K562 (cell line): ENCODE measurements around the gene DNAJB4. TPM values are rescaled to one million over a fixed set of nuclear protein-coding genes. Genes with fewer than 3 reads are reported as not detected.
A peak's percentile ranks its signal among the peaks of the same experiment; 100 is the strongest.

Experiments used
- ESRRB ChIP-seq: fragments of 250-450 bp; sonication (Bioruptor Pico); IDR thresholded peaks from 2 replicates; pipeline ENCODE4 v1.5.0; 2020; ENCODE audit warnings: mild to moderate bottlenecking, moderate library complexity, borderline replicate concordance
- L3MBTL2 ChIP-seq: fragments of 450-650 bp; IDR thresholded peaks from 2 replicates; pipeline ENCODE4 v1.6.1; 2016; ENCODE audit warnings: mild to moderate bottlenecking, moderate library complexity
- MTA1 ChIP-seq: fragments of 450-650 bp; IDR thresholded peaks from 2 replicates; pipeline ENCODE4 v1.6.1; 2017; ENCODE audit warnings: borderline replicate concordance
- NFE2L1 ChIP-seq: fragments of 450-650 bp; IDR thresholded peaks from 2 replicates; pipeline ENCODE4 v1.6.1; 2016; ENCODE audit warnings: missing genetic modification characterization, low read depth, mild to moderate bottlenecking, missing compliant biosample characterization, moderate library complexity, borderline replicate concordance
- NR2C1 ChIP-seq, 2 experiments: fragments of 450-650 bp; IDR thresholded peaks; 2 replicates each; pipeline ENCODE4 v1.6.1; 2017; ENCODE audit warnings: mild to moderate bottlenecking in 2 of 2, antibody characterized with exemption in 1 of 2, inconsistent platforms in 1 of 2, missing compliant biosample characterization in 1 of 2, missing genetic modification characterization in 1 of 2
- PHF20 ChIP-seq: fragments of 450-650 bp; IDR thresholded peaks from 2 replicates; pipeline ENCODE4 v1.6.1; 2018; ENCODE audit not compliant: partially characterized antibody
- POLR2A ChIP-seq: fragments of 450-650 bp; conservative IDR thresholded peaks from 2 replicates; pipeline ENCODE4 v1.6.1; 2016
- RBM15 ChIP-seq: fragments of 200-400 bp; formaldehyde crosslinking; IDR thresholded peaks from 2 replicates; pipeline ENCODE4 v1.6.1; 2018; ENCODE audit warnings: mild to moderate bottlenecking, low read length, moderate library complexity; ENCODE audit not compliant: insufficient read depth
- SAP30 ChIP-seq: fragments of 200-600 bp; sonication (generic); IDR thresholded peaks from 2 replicates; pipeline ENCODE4 v1.6.1; 2012; ENCODE audit warnings: borderline replicate concordance, low read depth, mild to moderate bottlenecking, moderate library complexity, low read length, control low read depth, inconsistent platforms; ENCODE audit not compliant: insufficient read depth, poor library complexity, severe bottlenecking
- SIX5 ChIP-seq, 2 experiments: IDR thresholded peaks; 2 replicates each; pipeline ENCODE4 v1.6.1; 2011; ENCODE audit warnings: low read length in 2 of 2, borderline replicate concordance in 1 of 2, low read depth in 1 of 2, mild to moderate bottlenecking in 1 of 2, moderate library complexity in 1 of 2; ENCODE audit not compliant: insufficient read depth in 1 of 2
- SRF ChIP-seq, 2 experiments: fragments of 250-450, 450-650 bp in 1 of 2; sonication (Bioruptor Pico) in 1 of 2; sonication (generic) in 1 of 2; formaldehyde crosslinking; IDR thresholded peaks; 2 replicates each; pipeline versions ENCODE4 v1.5.0 to v1.5.1; 2020 to 2022; ENCODE audit warnings: mild to moderate bottlenecking in 1 of 2, missing genetic modification reagents in 1 of 2
- TAL1 ChIP-seq: fragments of 450-650 bp; IDR thresholded peaks from 2 replicates; pipeline ENCODE4 v1.6.1; 2016; ENCODE audit warnings: mild to moderate bottlenecking
- YY1 ChIP-seq, 3 experiments: IDR thresholded peaks; 2 replicates each; pipeline ENCODE4 v1.6.1; 2011; ENCODE audit warnings: low read length in 2 of 3, mild to moderate bottlenecking in 2 of 3, moderate library complexity in 2 of 3, borderline replicate concordance in 1 of 3, control low read depth in 1 of 3, low read depth in 1 of 3; ENCODE audit not compliant: insufficient read depth in 3 of 3, insufficient replicate concordance in 2 of 3, control insufficient read depth in 1 of 3, insufficient read length in 1 of 3; ENCODE audit errors: extremely low read depth in 1 of 3
- ZKSCAN8 ChIP-seq: fragments of 200-800 bp; sonication (Bioruptor generic); IDR thresholded peaks from 2 replicates; pipeline ENCODE4 v1.6.1; 2016; ENCODE audit warnings: missing genetic modification characterization, missing compliant biosample characterization
- ZNF583 ChIP-seq: fragments of 250-450 bp; sonication (Bioruptor Pico); IDR thresholded peaks from 2 replicates; pipeline ENCODE4 v1.4.0; 2020
- polyA plus RNA-seq, 8 experiments: library from polyadenylated mRNA; depleted of rRNA in 4 of 8; stranded (reverse) in 5 of 8; unstranded in 3 of 8; fragments of >200 nt; fragmentation: Nextera tagmentation in 2 of 8; fragmentation: Illumina TruSeq in 1 of 8; extraction: Ambion mirVana in 2 of 8; extraction: Trizol in 1 of 8; gene quantifications; 2 replicates each; pipeline versions ENCODE4 v1.2.1 to v1.2.3, GENCODE V29; 2011 to 2014; ENCODE audit warnings: inconsistent platforms in 1 of 8, missing spikeins in 1 of 8
- total RNA-seq, 7 experiments: library from RNA; depleted of rRNA in 6 of 7; stranded (reverse); fragments of >200 nt in 6 of 7; fragmentation: Illumina TruSeq in 2 of 7; extraction: Trizol in 2 of 7; gene quantifications; 2 replicates each; pipeline versions ENCODE4 v1.2.1 to v1.2.3, GENCODE V29; 2011 to 2021; ENCODE audit warnings: low replicate concordance in 1 of 7
- TF ChIP-seq, protein P1 (sequence below): fragments of 250-450 bp; sonication (Bioruptor Pico); IDR thresholded peaks from 2 replicates; pipeline ENCODE4 v1.9.0; 2021; ENCODE audit warnings: mild to moderate bottlenecking
- TF ChIP-seq, protein P2 (sequence below): fragments of 200-400 bp; formaldehyde crosslinking; IDR thresholded peaks from 2 replicates; pipeline ENCODE4 v1.6.1; 2017; ENCODE audit warnings: mild to moderate bottlenecking, low read depth, low read length, moderate library complexity

The DNAJB4 gene
- total and polyA plus RNA-seq, 9 of the 15 experiments (the other 6 are each of a cell fraction or from before 2014, with no cell fraction given) = 8.5 to 27.7 (median 19.8) TPM

DNA sequence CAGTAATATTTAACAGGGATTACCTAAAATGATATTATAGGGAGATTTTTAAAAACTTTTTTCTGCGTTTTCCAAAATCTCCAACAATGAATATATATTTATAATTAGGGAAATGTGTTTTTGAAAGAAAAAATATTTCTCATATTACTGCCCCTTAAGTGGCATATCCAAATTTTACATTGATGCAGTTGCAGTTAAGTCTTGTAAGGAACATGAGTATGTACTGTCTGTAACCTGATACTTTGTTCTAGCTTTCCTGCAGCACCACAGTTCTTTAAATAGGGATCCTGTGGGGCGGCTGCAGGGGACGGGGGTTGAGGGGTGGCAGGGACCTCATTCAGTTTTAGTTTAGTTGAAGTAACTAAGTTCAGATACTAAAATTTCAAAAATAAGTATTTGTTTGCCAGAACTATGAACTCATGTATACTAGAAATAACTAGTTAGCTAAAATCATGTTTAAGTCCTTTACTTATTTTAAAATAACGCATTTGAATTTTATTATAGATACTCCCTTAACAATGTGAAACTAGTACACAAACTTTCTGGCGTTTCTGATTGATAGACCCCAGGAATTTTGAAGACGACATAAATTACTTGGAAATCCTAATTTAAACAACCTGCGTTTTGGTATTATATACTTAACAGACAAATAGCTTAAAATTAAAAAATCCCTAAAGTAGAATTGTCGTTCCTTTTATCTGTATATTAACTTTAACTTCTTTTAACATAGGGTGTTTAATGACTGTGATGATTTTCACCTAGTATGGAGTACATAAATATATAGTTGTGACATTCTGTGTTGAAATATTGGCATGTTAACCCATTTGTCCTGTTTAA, 639 bp upstream of the DNAJB4 start (continued):
- TF ChIP-seq YY1 (IDR thresholded peaks at IDR 0.05; ENCODE audit: borderline replicate concordance in 1 of 3, control insufficient read depth in 1 of 3, extremely low read depth in 1 of 3, insufficient read depth in 3 of 3, insufficient read length in 1 of 3, insufficient replicate concordance in 2 of 3, low read depth in 1 of 3, low read length in 2 of 3) (peak in 1 of 3 experiments; percentile 15), NFE2L1 (tag) (0 out of 2 replicates have a peak, but pooled peaks have one; percentile 42), L3MBTL2 (0 out of 2 replicates have a peak, but pooled peaks have one; percentile 23), SAP30 (no peak), POLR2A (peak; percentile 100), MTA1 (no peak), ESRRB (CRISPR knock-in tag) (peak; percentile 99), TAL1 (no peak), ZNF583 (CRISPR knock-in tag) (peak; percentile 93), ZKSCAN8 (CRISPR knock-in tag) (peak; percentile 54; the same call in 1 of the 2 replicates), RBM15 (no peak), SIX5 (IDR thresholded peaks at IDR 0.05; ENCODE audit: borderline replicate concordance in 1 of 2, insufficient read depth in 1 of 2, low read depth in 1 of 2, low read length in 2 of 2) (no peak), SRF (CRISPR knock-in tag; IDR thresholded peaks at IDR 0.05) (peak in 1 of 2 experiments; percentile 97; a peak in 2 of 4 replicates), PHF20 (no peak), NR2C1 (IDR thresholded peaks at IDR 0.05) (no peak), NR2C1 (tag; IDR thresholded peaks at IDR 0.05) (peak; percentile 52; the same call in 1 of the 2 replicates)
- TF ChIP-seq, protein P1, sequence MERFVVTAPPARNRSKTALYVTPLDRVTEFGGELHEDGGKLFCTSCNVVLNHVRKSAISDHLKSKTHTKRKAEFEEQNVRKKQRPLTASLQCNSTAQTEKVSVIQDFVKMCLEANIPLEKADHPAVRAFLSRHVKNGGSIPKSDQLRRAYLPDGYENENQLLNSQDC (CRISPR knock-in tag) = peak; percentile 100
- TF ChIP-seq, protein P2, sequence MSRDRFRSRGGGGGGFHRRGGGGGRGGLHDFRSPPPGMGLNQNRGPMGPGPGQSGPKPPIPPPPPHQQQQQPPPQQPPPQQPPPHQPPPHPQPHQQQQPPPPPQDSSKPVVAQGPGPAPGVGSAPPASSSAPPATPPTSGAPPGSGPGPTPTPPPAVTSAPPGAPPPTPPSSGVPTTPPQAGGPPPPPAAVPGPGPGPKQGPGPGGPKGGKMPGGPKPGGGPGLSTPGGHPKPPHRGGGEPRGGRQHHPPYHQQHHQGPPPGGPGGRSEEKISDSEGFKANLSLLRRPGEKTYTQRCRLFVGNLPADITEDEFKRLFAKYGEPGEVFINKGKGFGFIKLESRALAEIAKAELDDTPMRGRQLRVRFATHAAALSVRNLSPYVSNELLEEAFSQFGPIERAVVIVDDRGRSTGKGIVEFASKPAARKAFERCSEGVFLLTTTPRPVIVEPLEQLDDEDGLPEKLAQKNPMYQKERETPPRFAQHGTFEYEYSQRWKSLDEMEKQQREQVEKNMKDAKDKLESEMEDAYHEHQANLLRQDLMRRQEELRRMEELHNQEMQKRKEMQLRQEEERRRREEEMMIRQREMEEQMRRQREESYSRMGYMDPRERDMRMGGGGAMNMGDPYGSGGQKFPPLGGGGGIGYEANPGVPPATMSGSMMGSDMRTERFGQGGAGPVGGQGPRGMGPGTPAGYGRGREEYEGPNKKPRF = peak; percentile 80
